HepG2 (cell line): Measurements from ENCODE around the gene NELL2.

Experiments
- CBX2 ChIP-seq, 2 experiments: fragments of 200-600 bp in 1 of 2; sonication (generic); formaldehyde crosslinking in 1 of 2; IDR thresholded peaks; 2 replicates each; pipeline versions ENCODE4 v1.7.0 to v1.8.1; 2018 to 2022; ENCODE audit warnings: low read depth in 2 of 2, low read length in 1 of 2, mild to moderate bottlenecking in 1 of 2, missing genetic modification reagents in 1 of 2
- CREM ChIP-seq, 2 experiments: sonication (generic) in 1 of 2; formaldehyde crosslinking in 1 of 2; IDR thresholded peaks; 2 replicates each; pipeline versions ENCODE4 v1.4.0 to v1.6.1; 2016 to 2020; ENCODE audit warnings: antibody characterized with exemption in 1 of 2, mild to moderate bottlenecking in 1 of 2, missing genetic modification reagents in 1 of 2
- GABPA ChIP-seq, 2 experiments: IDR thresholded peaks; 2 replicates each; pipeline ENCODE4 v1.6.1; 2011 to 2016; ENCODE audit warnings: low read depth in 2 of 2, low read length in 1 of 2, missing biosample characterization in 1 of 2, missing genetic modification characterization in 1 of 2
- IRF1 ChIP-seq: sonication (generic); formaldehyde crosslinking; IDR thresholded peaks from 2 replicates; pipeline ENCODE4 v1.4.0; 2020; ENCODE audit warnings: low read depth, mild to moderate bottlenecking, missing genetic modification reagents
- JUN ChIP-seq: sonication (generic); formaldehyde crosslinking; IDR thresholded peaks from 2 replicates; pipeline ENCODE4 v1.4.0; 2020; ENCODE audit warnings: mild to moderate bottlenecking, missing genetic modification reagents
- KLF9 ChIP-seq: IDR thresholded peaks from 2 replicates; pipeline ENCODE4 v1.6.1; 2016; ENCODE audit warnings: low read depth
- NFYB ChIP-seq: sonication (generic); formaldehyde crosslinking; IDR thresholded peaks from 2 replicates; pipeline ENCODE4 v1.4.0; 2020; ENCODE audit warnings: missing genetic modification reagents
- NR2F2 ChIP-seq: IDR thresholded peaks from 2 replicates; pipeline ENCODE4 v1.6.1; 2012; ENCODE audit warnings: low read depth, inconsistent platforms, borderline replicate concordance
- RFX1 ChIP-seq: fragments of 450-650 bp; IDR thresholded peaks from 2 replicates; pipeline ENCODE4 v1.6.1; 2017
- ZBTB49 ChIP-seq: sonication (generic); formaldehyde crosslinking; IDR thresholded peaks from 2 replicates; pipeline ENCODE4 v1.4.0; 2020; ENCODE audit warnings: missing genetic modification reagents, borderline replicate concordance
- ZNF44 ChIP-seq: sonication (generic); formaldehyde crosslinking; IDR thresholded peaks from 2 replicates; pipeline ENCODE4 v1.5.1; 2020; ENCODE audit warnings: mild to moderate bottlenecking, missing genetic modification reagents
- ZNF615 ChIP-seq: sonication (generic); formaldehyde crosslinking; IDR thresholded peaks from 2 replicates; pipeline ENCODE4 v1.5.0; 2020; ENCODE audit warnings: mild to moderate bottlenecking, missing genetic modification reagents, borderline replicate concordance
- ZNF782 ChIP-seq: sonication (generic); formaldehyde crosslinking; IDR thresholded peaks from 2 replicates; pipeline ENCODE4 v1.4.0; 2020; ENCODE audit warnings: missing genetic modification reagents, mild to moderate bottlenecking, borderline replicate concordance
- TF ChIP-seq, protein P1 (sequence below): sonication (generic); formaldehyde crosslinking; IDR thresholded peaks from 2 replicates; pipeline ENCODE4 v1.5.0; 2020; ENCODE audit warnings: mild to moderate bottlenecking, missing genetic modification reagents, moderate library complexity

- TF ChIP-seq GABPA (IDR thresholded peaks at IDR 0.05; ENCODE audit: low read depth, low read length) (no peak), GABPA (CRISPR knock-in tag; IDR thresholded peaks at IDR 0.05; ENCODE audit: low read depth) (no peak), NFYB (CRISPR knock-in tag) (no peak), CREM (IDR thresholded peaks at IDR 0.05) (no peak), CREM (CRISPR knock-in tag; IDR thresholded peaks at IDR 0.05) (no peak), ZNF782 (CRISPR knock-in tag) (no peak), KLF9 (CRISPR knock-in tag) (no peak), IRF1 (CRISPR knock-in tag) (no peak), ZBTB49 (CRISPR knock-in tag) (no peak), ZNF44 (CRISPR knock-in tag) (no peak), RFX1 (no peak), NR2F2 (no peak), JUN (CRISPR knock-in tag) (no peak), CBX2 (IDR thresholded peaks at IDR 0.05; ENCODE audit: low read depth, low read length) (no peak), CBX2 (CRISPR knock-in tag; IDR thresholded peaks at IDR 0.05; ENCODE audit: low read depth) (no peak), ZNF615 (CRISPR knock-in tag) (no peak)
- TF ChIP-seq, protein P1, sequence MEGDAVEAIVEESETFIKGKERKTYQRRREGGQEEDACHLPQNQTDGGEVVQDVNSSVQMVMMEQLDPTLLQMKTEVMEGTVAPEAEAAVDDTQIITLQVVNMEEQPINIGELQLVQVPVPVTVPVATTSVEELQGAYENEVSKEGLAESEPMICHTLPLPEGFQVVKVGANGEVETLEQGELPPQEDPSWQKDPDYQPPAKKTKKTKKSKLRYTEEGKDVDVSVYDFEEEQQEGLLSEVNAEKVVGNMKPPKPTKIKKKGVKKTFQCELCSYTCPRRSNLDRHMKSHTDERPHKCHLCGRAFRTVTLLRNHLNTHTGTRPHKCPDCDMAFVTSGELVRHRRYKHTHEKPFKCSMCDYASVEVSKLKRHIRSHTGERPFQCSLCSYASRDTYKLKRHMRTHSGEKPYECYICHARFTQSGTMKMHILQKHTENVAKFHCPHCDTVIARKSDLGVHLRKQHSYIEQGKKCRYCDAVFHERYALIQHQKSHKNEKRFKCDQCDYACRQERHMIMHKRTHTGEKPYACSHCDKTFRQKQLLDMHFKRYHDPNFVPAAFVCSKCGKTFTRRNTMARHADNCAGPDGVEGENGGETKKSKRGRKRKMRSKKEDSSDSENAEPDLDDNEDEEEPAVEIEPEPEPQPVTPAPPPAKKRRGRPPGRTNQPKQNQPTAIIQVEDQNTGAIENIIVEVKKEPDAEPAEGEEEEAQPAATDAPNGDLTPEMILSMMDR (CRISPR knock-in tag), result no peak
Observed at GRCh38 chr12:44550377-44550776, 325.7 kb downstream of the NELL2 start.
